ENCODE data around the gene TPI1. TPM values are rescaled to one million over a fixed set of nuclear protein-coding genes. Genes with fewer than 3 reads are reported as not detected.

Gene TPI1
- total and polyA plus RNA-seq, 8 donors: 394 to 521 (median 444) TPM

DNA sequence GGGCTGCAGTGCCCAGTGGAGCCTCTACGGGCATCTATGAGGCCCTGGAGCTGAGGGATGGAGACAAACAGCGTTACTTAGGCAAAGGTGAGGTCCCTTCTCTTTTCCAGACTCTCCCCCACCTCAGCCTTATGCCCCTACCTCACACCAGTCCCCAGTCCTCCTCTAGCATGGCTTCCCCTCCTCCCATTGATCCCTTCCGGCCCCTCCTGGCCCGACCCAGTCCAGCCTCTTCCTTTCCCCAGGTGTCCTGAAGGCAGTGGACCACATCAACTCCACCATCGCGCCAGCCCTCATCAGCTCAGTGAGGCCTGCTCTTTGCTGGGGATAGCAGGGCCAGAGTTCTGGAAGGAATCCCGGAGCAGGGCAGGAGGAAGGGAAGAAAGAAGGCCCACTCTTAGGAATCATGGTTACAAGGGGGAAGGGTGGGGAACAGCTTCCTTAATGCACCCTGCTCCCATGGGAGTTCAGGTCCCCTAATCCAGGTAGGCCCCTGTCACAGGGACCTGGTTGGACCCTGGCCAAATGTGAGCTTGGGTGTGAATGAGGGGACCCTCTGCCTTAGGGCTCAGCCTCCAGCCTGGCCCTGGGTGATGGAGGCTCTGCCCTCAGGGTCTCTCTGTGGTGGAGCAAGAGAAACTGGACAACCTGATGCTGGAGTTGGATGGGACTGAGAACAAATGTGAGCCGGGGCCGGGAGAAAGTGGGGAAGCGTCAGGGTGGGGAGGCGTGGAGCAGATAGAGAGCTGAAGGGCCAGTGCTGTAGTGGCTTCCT, 49.3 kb downstream of the TPI1 start:
- ATAC-seq: no peak
- Histone ChIP-seq H3K27me3 (peaks cover 0 to 40% of the 10 kb centered on the region in 2 donors), H3K27ac (no peak overlapping the region), H3K4me3 (no peak overlapping the region), H3K36me3 (peaks cover 0 to 17% of the 10 kb centered on the region in 2 donors), H3K9me3 (no peaks in the 10 kb centered on the region), H3K4me1 (peaks cover 0 to 24% of the 10 kb centered on the region in 2 donors)
- peak in 1 of 4 donors; percentile 28 for DNase-seq
- TF ChIP-seq, protein P1, sequence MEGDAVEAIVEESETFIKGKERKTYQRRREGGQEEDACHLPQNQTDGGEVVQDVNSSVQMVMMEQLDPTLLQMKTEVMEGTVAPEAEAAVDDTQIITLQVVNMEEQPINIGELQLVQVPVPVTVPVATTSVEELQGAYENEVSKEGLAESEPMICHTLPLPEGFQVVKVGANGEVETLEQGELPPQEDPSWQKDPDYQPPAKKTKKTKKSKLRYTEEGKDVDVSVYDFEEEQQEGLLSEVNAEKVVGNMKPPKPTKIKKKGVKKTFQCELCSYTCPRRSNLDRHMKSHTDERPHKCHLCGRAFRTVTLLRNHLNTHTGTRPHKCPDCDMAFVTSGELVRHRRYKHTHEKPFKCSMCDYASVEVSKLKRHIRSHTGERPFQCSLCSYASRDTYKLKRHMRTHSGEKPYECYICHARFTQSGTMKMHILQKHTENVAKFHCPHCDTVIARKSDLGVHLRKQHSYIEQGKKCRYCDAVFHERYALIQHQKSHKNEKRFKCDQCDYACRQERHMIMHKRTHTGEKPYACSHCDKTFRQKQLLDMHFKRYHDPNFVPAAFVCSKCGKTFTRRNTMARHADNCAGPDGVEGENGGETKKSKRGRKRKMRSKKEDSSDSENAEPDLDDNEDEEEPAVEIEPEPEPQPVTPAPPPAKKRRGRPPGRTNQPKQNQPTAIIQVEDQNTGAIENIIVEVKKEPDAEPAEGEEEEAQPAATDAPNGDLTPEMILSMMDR (IDR thresholded peaks at IDR 0.05): no peak
- intact Hi-C loops (cut with DNase I): no loop called here

DNA sequence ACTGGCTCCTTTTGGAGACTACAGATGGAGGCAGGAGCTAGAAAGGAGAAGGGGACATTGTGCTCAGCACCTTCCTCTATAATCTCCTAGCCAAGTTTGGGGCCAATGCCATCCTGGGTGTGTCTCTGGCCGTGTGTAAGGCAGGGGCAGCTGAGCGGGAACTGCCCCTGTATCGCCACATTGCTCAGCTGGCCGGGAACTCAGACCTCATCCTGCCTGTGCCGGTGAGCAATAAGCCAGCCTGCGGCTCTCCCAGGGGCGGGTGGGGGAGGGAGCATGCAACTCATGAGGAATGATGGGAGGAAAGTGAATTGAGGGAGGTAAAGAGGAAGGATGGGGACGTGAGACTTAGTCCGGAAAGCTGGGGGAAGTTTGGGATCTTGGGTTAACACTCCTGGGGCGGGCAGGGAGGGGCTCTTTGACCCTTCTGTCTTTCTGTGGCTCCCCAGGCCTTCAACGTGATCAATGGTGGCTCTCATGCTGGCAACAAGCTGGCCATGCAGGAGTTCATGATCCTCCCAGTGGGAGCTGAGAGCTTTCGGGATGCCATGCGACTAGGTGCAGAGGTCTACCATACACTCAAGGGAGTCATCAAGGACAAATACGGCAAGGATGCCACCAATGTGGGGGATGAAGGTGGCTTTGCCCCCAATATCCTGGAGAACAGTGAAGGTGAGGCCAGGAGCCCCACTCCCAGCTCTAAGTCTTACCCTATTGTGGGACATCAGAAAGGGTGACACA, 50.3 kb downstream of the TPI1 start:
- Histone ChIP-seq H3K36me3 (peaks cover 0 to 18% of the 10 kb centered on the region in 2 donors), H3K27ac (no peak overlapping the region), H3K4me1 (peaks cover 0 to 29% of the 10 kb centered on the region in 2 donors), H3K4me3 (no peak overlapping the region), H3K27me3 (peaks cover 0 to 33% of the 10 kb centered on the region in 2 donors), H3K9me3 (no peaks in the 10 kb centered on the region)
- ATAC-seq: no peak
- peak in 1 of 4 donors; percentile 16 for DNase-seq
- intact Hi-C loops (cut with DNase I): no loop called here
- TF ChIP-seq, protein P1 (IDR thresholded peaks at IDR 0.05): no peak

DNA sequence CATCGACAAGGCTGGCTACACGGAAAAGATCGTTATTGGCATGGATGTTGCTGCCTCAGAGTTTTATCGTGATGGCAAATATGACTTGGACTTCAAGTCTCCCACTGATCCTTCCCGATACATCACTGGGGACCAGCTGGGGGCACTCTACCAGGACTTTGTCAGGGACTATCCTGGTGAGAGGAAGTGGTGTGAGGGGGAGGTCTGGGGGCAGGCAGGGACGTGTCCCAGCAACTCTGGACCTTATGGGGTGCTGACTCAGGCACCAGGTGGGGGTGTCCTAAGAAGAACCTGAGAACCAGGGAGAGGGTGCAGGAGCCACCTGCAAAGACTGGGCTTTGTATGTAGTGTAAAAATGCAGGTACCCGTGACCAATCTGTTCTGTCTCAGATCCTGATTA, 52.3 kb downstream of the TPI1 start:
- H3K27me3 ChIP-seq: peaks cover 0 to 14% of the 10 kb centered on the region in 2 donors
- no peak for ATAC-seq

More for the DNA sequence above, 52.3 kb downstream of the TPI1 start:
- TF ChIP-seq, protein P1 (IDR thresholded peaks at IDR 0.05): no peak
- no peak overlapping the region for H3K27ac ChIP-seq
- no peak overlapping the region for H3K4me3 ChIP-seq
- intact Hi-C loops (cut with DNase I): no loop called here
- DNase-seq: peak in 1 of 4 donors; percentile 9
- H3K4me1 ChIP-seq: peaks cover 7 to 37% of the 10 kb centered on the region in 2 donors
- no peaks in the 10 kb centered on the region for H3K9me3 ChIP-seq
- H3K36me3 ChIP-seq: peaks cover 0 to 26% of the 10 kb centered on the region in 2 donors

Other genes starting within 250 kb of the TPI1 start
- gene LPAR5, start 231.6 kb upstream of the TPI1 start, total RNA-seq: 1 to 10 TPM; 1.5 to 2.0 TPM
- 1 to 10 TPM; 1.1 to 1.8 (median 1.4) TPM for gene LPAR5, start 231.6 kb upstream of the TPI1 start, polyA plus RNA-seq (ENCODE audit: insufficient read length in 6 of 6)
- gene ACRBP, start 220.1 kb upstream of the TPI1 start, total RNA-seq: 1 to 10 TPM; 4.9 to 6.3 TPM
- gene ACRBP, start 220.1 kb upstream of the TPI1 start, polyA plus RNA-seq (ENCODE audit: insufficient read length in 6 of 6): 1 to 10 TPM; 5.4 to 8.2 (median 6.4) TPM
- gene ING4, start 204.4 kb upstream of the TPI1 start, total RNA-seq: 10 to 100 TPM; 23.1 to 38.0 TPM
- 100 to 1,000 TPM in 4 of 6 donors, 10 to 100 TPM in 2; 88.3 to 113 (median 101) TPM for gene ING4, start 204.4 kb upstream of the TPI1 start, polyA plus RNA-seq (ENCODE audit: insufficient read length in 6 of 6)
- gene ZNF384, start 178.2 kb upstream of the TPI1 start, total RNA-seq: 10 to 100 TPM; 39.3 to 55.0 TPM
- gene ZNF384, start 178.2 kb upstream of the TPI1 start, polyA plus RNA-seq (ENCODE audit: insufficient read length in 6 of 6): 10 to 100 TPM; 86.7 to 97.9 (median 90.2) TPM
- gene PIANP, start 166.7 kb upstream of the TPI1 start, total RNA-seq: under 1 TPM; 0.18 to 0.44 TPM
- gene PIANP, start 166.7 kb upstream of the TPI1 start, polyA plus RNA-seq (ENCODE audit: insufficient read length in 6 of 6): 1 to 10 TPM; 5.5 to 8.0 (median 6.1) TPM
- 10 to 100 TPM; 66.0 to 67.5 TPM for gene COPS7A, start 143.5 kb upstream of the TPI1 start, total RNA-seq
- 10 to 100 TPM; 51.4 to 55.0 (median 53.3) TPM for gene COPS7A, start 143.5 kb upstream of the TPI1 start, polyA plus RNA-seq (ENCODE audit: insufficient read length in 6 of 6)
- gene MLF2, start 114.4 kb upstream of the TPI1 start, total RNA-seq: 100 to 1,000 TPM; 142 to 148 TPM
- gene MLF2, start 114.4 kb upstream of the TPI1 start, polyA plus RNA-seq (ENCODE audit: insufficient read length in 6 of 6): 100 to 1,000 TPM; 151 to 182 (median 167) TPM
- gene PTMS, start 101.2 kb upstream of the TPI1 start, total RNA-seq: 100 to 1,000 TPM; 276 to 322 TPM
- 100 to 1,000 TPM; 609 to 843 (median 755) TPM for gene PTMS, start 101.2 kb upstream of the TPI1 start, polyA plus RNA-seq (ENCODE audit: insufficient read length in 6 of 6)
- gene LAG3, start 95.0 kb upstream of the TPI1 start, total RNA-seq: 1 to 10 TPM in 1 of 2 donors, under 1 TPM in 1; 0.79 to 2.4 TPM
- 1 to 10 TPM; 1.1 to 3.0 (median 1.7) TPM for gene LAG3, start 95.0 kb upstream of the TPI1 start, polyA plus RNA-seq (ENCODE audit: insufficient read length in 6 of 6)
- 10 to 100 TPM; 64.5 to 96.2 TPM for gene CD4, start 78.0 kb upstream of the TPI1 start, total RNA-seq
- 10 to 100 TPM; 90.2 to 97.8 (median 92.9) TPM for gene CD4, start 78.0 kb upstream of the TPI1 start, polyA plus RNA-seq (ENCODE audit: insufficient read length in 6 of 6)
- gene GPR162, start 45.7 kb upstream of the TPI1 start, total RNA-seq: 10 to 100 TPM; 12.7 to 13.7 TPM
- 10 to 100 TPM in 5 of 6 donors, 1 to 10 TPM in 1; 9.0 to 15.7 (median 11.5) TPM for gene GPR162, start 45.7 kb upstream of the TPI1 start, polyA plus RNA-seq (ENCODE audit: insufficient read length in 6 of 6)
- 10 to 100 TPM; 18.2 to 33.6 TPM for gene P3H3, start 39.1 kb upstream of the TPI1 start, total RNA-seq
- 10 to 100 TPM; 18.0 to 41.7 (median 22.3) TPM for gene P3H3, start 39.1 kb upstream of the TPI1 start, polyA plus RNA-seq (ENCODE audit: insufficient read length in 6 of 6)
- gene GNB3, start 26.6 kb upstream of the TPI1 start, total RNA-seq: 1 to 10 TPM; 2.0 to 3.3 TPM
- 1 to 10 TPM; 3.3 to 7.2 (median 5.4) TPM for gene GNB3, start 26.6 kb upstream of the TPI1 start, polyA plus RNA-seq (ENCODE audit: insufficient read length in 6 of 6)
- 1 to 10 TPM; 2.0 to 7.7 TPM for gene CDCA3, start 16.2 kb upstream of the TPI1 start, total RNA-seq
- 10 to 100 TPM; 25.3 to 59.2 (median 33.3) TPM for gene CDCA3, start 16.2 kb upstream of the TPI1 start, polyA plus RNA-seq (ENCODE audit: insufficient read length in 6 of 6)
- gene USP5, start 15.4 kb upstream of the TPI1 start, total RNA-seq: 10 to 100 TPM; 80.2 to 90.2 TPM
- gene USP5, start 15.4 kb upstream of the TPI1 start, polyA plus RNA-seq (ENCODE audit: insufficient read length in 6 of 6): 10 to 100 TPM; 50.8 to 66.3 (median 58.0) TPM
- gene SPSB2, start 5.8 kb downstream of the TPI1 start, total RNA-seq: 10 to 100 TPM; 24.5 to 27.1 TPM
- gene SPSB2, start 5.8 kb downstream of the TPI1 start, polyA plus RNA-seq (ENCODE audit: insufficient read length in 6 of 6): 10 to 100 TPM in 1 of 6 donors, 1 to 10 TPM in 5; 3.4 to 13.8 (median 7.2) TPM
- 10 to 100 TPM; 11.0 to 14.8 TPM for gene LRRC23, start 37.3 kb downstream of the TPI1 start, total RNA-seq
- gene LRRC23, start 37.3 kb downstream of the TPI1 start, polyA plus RNA-seq (ENCODE audit: insufficient read length in 6 of 6): 10 to 100 TPM; 18.3 to 36.8 (median 25.2) TPM
- 10 to 100 TPM; 42.3 to 50.0 TPM for gene ENO2, start 47.0 kb downstream of the TPI1 start, total RNA-seq
- 10 to 100 TPM in 5 of 6 donors, 1 to 10 TPM in 1; 9.3 to 22.0 (median 14.3) TPM for gene ENO2, start 47.0 kb downstream of the TPI1 start, polyA plus RNA-seq (ENCODE audit: insufficient read length in 6 of 6)
- 100 to 1,000 TPM in 1 of 2 donors, 10 to 100 TPM in 1; 96.9 to 107 TPM for gene ATN1, start 60.4 kb downstream of the TPI1 start, total RNA-seq
- gene ATN1, start 60.4 kb downstream of the TPI1 start, polyA plus RNA-seq (ENCODE audit: insufficient read length in 6 of 6): 100 to 1,000 TPM in 5 of 6 donors, 10 to 100 TPM in 1; 94.9 to 134 (median 115) TPM
- not detected for gene RNU7-1, start 76.3 kb downstream of the TPI1 start, total RNA-seq
- 1 to 10 TPM in 2 of 6 donors, not detected in 4; 7.9 to 9.7 TPM for gene RNU7-1, start 76.3 kb downstream of the TPI1 start, polyA plus RNA-seq (ENCODE audit: insufficient read length in 6 of 6)
- 100 to 1,000 TPM; 159 to 194 TPM for gene C12orf57, start 76.5 kb downstream of the TPI1 start, total RNA-seq
- gene C12orf57, start 76.5 kb downstream of the TPI1 start, polyA plus RNA-seq (ENCODE audit: insufficient read length in 6 of 6): 100 to 1,000 TPM; 175 to 239 (median 204) TPM
- 100 to 1,000 TPM in 1 of 2 donors, 10 to 100 TPM in 1; 74.6 to 145 TPM for gene PTPN6, start 83.8 kb downstream of the TPI1 start, total RNA-seq
- 10 to 100 TPM; 17.4 to 21.2 (median 18.3) TPM for gene PTPN6, start 83.8 kb downstream of the TPI1 start, polyA plus RNA-seq (ENCODE audit: insufficient read length in 6 of 6)
- gene PHB2, start 103.1 kb downstream of the TPI1 start, total RNA-seq: 100 to 1,000 TPM; 113 to 142 TPM
- gene PHB2, start 103.1 kb downstream of the TPI1 start, polyA plus RNA-seq (ENCODE audit: insufficient read length in 6 of 6): 100 to 1,000 TPM; 280 to 322 (median 302) TPM
- 10 to 100 TPM; 36.3 to 46.6 TPM for gene EMG1, start 103.4 kb downstream of the TPI1 start, total RNA-seq
- gene EMG1, start 103.4 kb downstream of the TPI1 start, polyA plus RNA-seq (ENCODE audit: insufficient read length in 6 of 6): 10 to 100 TPM; 45.3 to 52.3 (median 47.6) TPM
- gene LPCAT3, start 150.9 kb downstream of the TPI1 start, total RNA-seq: 100 to 1,000 TPM in 1 of 2 donors, 10 to 100 TPM in 1; 74.5 to 108 TPM
- 10 to 100 TPM; 54.7 to 70.7 (median 61.9) TPM for gene LPCAT3, start 150.9 kb downstream of the TPI1 start, polyA plus RNA-seq (ENCODE audit: insufficient read length in 6 of 6)
- 100 to 1,000 TPM; 302 to 326 TPM for gene C1S, start 193.2 kb downstream of the TPI1 start, total RNA-seq
- gene C1S, start 193.2 kb downstream of the TPI1 start, polyA plus RNA-seq (ENCODE audit: insufficient read length in 6 of 6): 100 to 1,000 TPM; 111 to 134 (median 120) TPM
- gene C1R, start 224.9 kb downstream of the TPI1 start, total RNA-seq: 100 to 1,000 TPM; 403 to 693 TPM
- 10 to 100 TPM; 69.3 to 98.5 (median 80.1) TPM for gene C1R, start 224.9 kb downstream of the TPI1 start, polyA plus RNA-seq (ENCODE audit: insufficient read length in 6 of 6)
- 10 to 100 TPM; 65.9 to 72.7 TPM for gene C1RL, start 241.7 kb downstream of the TPI1 start, total RNA-seq
- gene C1RL, start 241.7 kb downstream of the TPI1 start, polyA plus RNA-seq (ENCODE audit: insufficient read length in 6 of 6): 10 to 100 TPM; 55.4 to 66.3 (median 61.4) TPM

Measured in left lung (tissue), 10 donors.